G401 (cell line): Measurements from ENCODE around the gene ZMYND10. TPM values are rescaled to one million over a fixed set of nuclear protein-coding genes. Genes with fewer than 3 reads are reported as not detected.

ENCODE experiments used
- DNase-seq: peaks from one replicate; pipeline ENCODE4 v3.0.0-alpha.2; 2015; ENCODE audit warnings: low spot score
- in situ Hi-C: cut with HindIII; loops from 2 replicates; pipeline ENCODE4 v1.10.0; 2016; ENCODE audit warnings: low sequenced_read_pairs, mixed read lengths
- total RNA-seq: library from RNA; depleted of rRNA; stranded (reverse); fragments of >200 nt; shearing (Covaris generic); gene quantifications from 2 replicates; pipeline ENCODE4 v1.2.3, GENCODE V29; 2014; rRNA removed

The ZMYND10 gene
- total RNA-seq, 1 experiment from 2014 or later: not detected

DNA sequence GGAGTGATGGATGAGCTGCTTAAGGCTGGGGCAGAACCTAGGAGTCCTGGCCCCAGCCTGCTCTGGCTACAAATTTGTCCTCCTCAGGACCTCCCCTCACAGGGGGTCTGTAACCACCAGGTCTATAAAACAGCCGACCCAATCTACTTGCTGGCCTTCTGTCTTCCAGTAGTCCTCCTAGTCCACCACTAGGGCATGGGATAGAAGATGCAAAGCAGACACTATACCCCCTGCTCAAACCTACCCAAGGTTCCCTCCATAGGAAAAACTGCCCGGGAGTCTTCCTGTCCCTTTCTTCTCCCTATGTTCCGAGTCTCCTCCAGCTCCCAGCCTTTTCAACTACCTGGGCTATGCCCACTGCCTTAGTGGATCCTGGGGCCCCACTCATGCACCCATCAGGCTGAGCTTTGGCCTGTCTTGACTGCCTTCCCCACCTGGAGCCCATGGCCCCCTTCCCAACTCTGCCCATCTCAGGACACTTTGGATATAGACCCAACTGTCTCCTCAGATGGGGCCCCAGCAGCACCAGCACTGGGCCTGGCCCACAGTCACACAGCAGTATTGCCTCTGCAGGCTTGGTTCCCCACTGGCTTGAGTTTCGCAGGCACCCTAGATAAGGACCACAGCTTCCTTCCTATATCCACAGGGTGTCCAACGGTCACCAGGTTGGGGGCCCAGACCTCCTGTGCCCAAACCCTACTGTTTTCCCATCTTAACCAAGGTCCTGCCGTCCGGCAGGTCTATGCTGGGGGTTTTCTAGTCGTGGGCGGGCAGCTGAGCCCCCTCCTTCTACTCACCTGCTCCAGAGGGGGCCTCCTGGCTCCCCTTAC is 47.4 kb downstream of the ZMYND10 start:
- DNase-seq: peak; percentile 26
- in situ Hi-C loops: no loop called here

DNA sequence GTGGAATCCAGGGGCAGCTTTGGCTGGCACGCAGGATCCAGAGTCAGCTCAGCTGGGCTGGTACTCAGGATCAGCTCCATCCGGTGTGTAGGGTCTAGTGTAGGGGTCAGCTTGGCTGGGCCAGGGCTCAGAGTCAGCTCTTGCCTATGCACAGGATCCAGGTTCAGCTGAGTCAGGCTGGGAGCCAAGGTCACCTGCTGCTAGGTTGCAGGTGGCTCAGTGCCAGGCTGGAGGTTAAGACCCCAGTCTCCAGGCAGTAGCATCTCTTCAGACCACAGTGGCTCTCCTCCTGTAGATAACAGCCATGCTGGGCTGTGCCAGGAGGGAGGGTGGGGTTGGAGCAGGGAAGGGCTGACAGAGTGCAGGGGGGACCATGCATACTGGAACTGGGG is 48.2 kb downstream of the ZMYND10 start:
- DNase-seq: no peak
- in situ Hi-C loops: no loop called here

DNA sequence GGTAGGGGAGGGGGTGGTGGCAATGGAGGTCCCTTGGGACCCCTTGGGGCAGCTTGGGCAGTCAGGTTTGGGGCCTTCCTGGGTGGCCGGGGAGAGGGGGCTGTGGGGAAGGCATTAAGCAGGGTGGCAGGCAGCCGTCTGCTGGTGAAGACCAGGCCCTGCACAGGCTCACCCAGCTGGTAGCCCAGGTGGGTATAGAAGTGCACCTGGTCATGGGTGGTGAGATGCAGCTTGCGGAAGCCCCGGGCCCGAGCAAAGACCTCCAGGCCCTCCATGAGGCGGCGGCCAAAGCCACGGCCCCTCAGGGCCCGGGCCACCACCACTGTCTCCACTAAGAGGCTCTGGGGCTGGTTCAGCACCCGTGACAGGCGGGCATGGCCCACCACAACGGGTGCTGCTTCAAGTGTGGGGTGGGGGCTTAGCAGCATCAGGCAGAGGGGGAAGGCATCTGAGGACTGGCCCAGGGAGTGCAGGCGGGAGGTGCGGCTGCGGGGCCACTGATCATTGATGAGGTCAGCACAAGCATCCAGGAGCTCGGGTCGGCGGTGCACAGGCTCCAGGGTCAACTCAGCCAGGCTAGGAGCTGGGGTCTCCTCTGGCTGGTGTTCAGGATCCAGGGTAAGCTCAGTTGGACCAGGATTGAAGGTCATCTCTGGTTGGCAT is 48.7 kb downstream of the ZMYND10 start:
- in situ Hi-C loops: no loop called here
- DNase-seq: no peak

DNA sequence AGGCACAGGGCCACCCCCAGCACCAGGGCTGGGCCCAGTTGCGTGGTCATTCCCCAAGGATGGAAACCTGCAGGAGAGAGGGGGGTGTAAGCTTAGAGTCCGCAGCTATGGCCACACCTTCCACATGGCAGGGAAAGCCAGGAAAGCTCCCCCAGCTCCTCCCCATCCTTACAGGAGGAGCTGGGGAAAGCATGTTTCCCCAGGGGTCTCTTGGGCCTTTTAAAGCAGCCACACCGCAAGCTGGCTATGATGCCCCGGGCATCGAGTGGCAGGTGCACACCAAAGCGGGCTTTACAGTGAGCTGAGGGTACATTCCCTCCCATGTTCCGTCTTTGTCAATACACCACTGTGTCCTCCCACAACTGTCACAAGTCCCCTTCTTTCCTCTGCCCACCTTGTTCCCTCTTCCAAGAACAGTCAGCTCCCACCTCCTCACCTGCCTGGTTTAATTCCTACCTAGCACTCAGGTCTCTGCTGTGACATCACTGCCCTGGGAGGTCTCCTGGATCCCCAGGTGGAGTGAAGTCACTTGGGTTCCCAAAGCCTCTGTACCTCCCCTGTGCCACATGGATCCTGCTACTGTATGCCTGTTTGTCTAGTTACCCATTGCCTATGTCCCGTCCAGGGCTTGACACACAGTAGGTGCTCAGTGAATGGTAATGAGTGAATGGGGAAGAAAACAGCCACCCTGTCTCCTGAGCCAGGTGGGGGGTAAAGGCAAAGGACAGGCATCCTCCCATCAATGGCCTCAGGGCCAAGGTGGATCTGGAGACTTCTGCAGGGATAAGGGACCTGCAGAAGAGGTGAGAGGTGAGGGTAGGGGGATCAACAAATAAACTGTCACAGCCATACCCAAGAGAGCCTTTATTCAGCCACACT is 49.7 kb downstream of the ZMYND10 start:
- in situ Hi-C loops: no loop called here
- no peak for DNase-seq

DNA sequence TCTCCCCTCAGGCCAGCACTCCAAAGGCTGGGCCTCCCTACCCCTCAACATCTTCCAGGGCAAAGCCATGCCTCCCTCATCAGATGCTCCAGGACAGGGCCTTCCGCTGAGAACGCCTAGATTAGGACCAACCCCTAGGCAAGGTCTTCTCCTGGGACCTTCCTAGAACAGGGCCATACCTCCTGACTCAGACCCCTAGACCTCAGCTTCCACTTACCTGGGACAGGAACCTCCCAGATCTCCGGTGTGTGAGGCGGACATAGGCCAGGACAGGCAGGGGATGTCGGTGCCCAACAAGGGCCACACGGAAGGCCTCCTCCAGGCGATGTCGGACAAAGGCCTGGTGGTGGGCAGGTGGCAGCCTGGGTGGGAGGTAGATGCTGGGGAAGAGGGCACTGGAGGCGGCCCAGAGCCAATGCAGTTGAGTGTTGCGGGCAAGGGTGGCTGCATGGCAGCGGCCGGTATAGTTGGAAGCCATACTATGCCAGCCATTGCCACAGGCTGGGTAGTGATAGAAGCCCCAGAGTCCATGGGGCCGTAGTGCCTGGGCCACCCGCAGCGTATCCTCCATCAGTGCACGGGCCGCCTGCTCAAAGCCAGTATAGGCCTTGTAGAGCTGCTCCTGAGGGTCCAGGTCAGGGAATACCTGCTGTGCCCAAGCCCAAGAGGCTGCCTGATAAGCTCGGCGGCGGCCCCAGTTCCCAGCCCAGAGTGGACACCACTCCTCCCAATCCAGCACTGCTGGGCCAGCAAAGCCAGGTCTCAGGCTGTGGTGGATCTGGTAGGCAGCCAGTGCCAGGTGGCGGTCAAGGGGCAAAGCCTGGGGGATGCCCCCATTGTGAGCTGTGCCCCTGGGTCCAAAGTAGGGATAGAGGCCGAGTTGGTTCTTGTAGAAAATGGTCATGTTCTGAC is 50.8 kb downstream of the ZMYND10 start:
- in situ Hi-C loops: no loop called here

DNA sequence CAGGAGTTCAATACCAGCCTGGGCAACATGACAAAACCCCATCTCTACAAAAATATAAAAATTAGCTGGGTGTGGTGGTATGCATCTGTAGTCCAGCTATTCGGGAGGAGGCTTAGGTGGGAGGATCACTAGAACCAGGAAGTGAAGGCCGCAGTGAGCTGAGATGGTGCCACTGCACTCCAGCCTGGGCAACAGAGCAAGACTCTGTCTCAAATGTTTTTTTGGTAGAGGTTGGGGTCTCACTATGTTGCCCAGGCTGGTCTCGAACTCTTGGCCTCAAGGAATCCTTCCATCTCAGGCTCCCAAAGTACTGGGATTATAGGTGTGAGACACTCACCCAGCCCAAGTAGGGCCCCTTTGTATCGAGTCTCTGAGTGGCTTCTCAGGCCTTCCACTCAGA is 51.4 kb downstream of the ZMYND10 start:
- no peak for DNase-seq
- in situ Hi-C loops: no loop called here

More for the DNA sequence above, 50.8 kb downstream of the ZMYND10 start:
- DNase-seq: no peak

DNA sequence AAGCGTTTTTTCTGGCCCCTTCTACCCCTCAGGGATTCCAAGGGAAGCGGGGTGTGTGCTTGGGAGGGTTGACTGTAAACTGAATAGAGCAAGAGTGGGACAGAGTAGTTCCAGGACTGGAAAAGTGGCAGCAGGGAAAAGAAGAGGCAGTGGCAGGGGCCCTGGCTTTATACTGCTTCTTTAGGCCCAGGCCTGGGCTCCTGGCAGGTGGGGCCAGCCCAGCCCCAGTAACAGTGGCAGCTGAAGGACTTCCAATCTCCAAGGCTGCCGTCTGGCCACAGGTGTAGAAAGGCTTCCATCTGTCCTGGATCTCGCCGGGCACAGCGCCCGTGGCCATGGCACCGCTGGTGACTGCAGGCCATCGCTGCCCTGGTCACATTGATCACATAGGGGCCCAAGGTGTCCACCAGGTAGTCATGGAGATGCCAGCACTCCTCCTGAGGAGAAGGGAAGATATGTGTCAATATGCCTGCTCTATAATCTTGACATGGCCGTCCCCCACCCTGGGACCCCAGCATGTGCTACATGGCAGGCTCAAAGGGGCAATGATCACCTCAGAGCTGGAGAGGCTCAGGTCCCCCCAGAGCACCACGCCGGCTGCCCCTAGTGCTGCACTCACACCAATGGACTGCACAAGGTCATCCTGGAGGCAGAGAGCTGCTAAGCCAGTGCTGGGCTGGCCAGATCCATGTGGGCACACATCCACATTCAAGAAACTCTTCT is 52.3 kb downstream of the ZMYND10 start:
- in situ Hi-C loops: no loop called here
- DNase-seq: no peak

DNA sequence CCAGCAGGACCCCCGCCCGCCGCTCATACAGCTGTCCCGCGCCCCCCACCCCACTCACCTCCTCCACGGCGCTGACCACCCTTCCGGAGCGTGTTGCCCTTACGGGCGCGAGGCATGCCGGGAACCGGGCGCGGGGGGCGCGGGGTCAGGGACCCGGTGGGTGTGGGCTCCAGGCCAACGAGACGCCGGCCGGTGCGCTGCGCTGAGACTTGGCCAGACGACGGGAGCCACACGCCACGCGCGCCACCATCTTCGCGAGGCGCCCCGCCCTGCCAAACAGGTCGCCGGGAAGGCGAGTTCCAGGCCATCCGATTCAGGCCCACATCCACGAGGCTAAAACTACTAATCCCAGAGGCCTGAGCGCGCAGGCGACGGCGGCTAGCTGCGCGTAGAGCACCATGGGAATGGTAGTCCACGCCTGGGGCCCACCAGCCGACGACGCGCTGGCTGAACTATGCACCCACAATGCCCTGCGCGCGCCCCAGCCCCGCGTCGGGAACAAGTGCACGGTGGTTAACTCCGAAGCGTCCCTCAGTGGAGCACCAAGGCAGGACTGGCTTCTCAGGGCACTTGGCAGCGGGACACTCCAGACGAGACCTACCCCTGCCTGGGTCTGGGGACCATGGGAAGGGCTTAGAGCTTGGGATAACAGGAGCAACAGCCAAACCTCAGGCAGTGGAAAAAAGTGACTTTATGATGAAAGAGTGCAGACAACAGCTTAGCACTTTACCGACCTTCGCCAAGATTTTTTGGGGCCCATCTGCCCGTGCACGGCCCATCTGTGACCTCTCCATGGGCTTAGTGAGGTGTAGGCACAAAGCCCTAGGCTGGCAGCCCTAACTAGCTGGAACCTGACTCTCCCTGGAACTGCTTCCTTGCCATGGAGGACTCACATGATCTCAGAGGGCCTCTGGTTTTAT is 53.1 kb downstream of the ZMYND10 start, which contains the start of gene IFRD2:
Gene IFRD2, minus strand, starts transcription at position 271 of the 920 bp plus-strand sequence. Its CDS starts 155 bp downstream, at position 116.
- in situ Hi-C loops: no loop called here
- DNase-seq: peak; percentile 98

Other genes starting within 250 kb of the ZMYND10 start
- 46.9 and 55.8 TPM in 2 replicates for gene SEMA3F, start 190.4 kb downstream of the ZMYND10 start, total RNA-seq
- gene GNAT1, start 154.1 kb downstream of the ZMYND10 start, total RNA-seq: not detected in 2 replicates
- 1.1 and 3.0 TPM in 2 replicates for gene SLC38A3, start 140.5 kb downstream of the ZMYND10 start, total RNA-seq
- 67.4 and 104 TPM in 2 replicates for gene GNAI2, start 109.5 kb downstream of the ZMYND10 start, total RNA-seq
- 68.1 and 81.8 TPM in 2 replicates for gene SEMA3B, start 76.6 kb downstream of the ZMYND10 start, total RNA-seq
- gene LSMEM2, start 66.6 kb downstream of the ZMYND10 start, total RNA-seq: 1.6 TPM in 1 of 2 replicates, not detected in the other
- gene IFRD2, start 53.3 kb downstream of the ZMYND10 start, total RNA-seq: 88.7 and 97.4 TPM in 2 replicates
- 7.9 and 10.0 TPM in 2 replicates for gene HYAL3, start 46.3 kb downstream of the ZMYND10 start, total RNA-seq
- 3.4 and 16.0 TPM in 2 replicates for gene NAA80, start 46.3 kb downstream of the ZMYND10 start, total RNA-seq
- 15.8 and 18.4 TPM in 2 replicates for gene HYAL1, start 42.2 kb downstream of the ZMYND10 start, total RNA-seq
- 91.0 and 99.0 TPM in 2 replicates for gene HYAL2, start 23.0 kb downstream of the ZMYND10 start, total RNA-seq
- 45.0 and 45.4 TPM in 2 replicates for gene TUSC2, start 17.5 kb downstream of the ZMYND10 start, total RNA-seq
- 23.2 and 31.8 TPM in 2 replicates for gene RASSF1, start 4.9 kb downstream of the ZMYND10 start, total RNA-seq
- gene NPRL2, start 5.0 kb upstream of the ZMYND10 start, total RNA-seq: 26.7 and 27.3 TPM in 2 replicates
- gene CYB561D2, start 5.1 kb upstream of the ZMYND10 start, total RNA-seq: 18.3 and 31.4 TPM in 2 replicates
- gene TMEM115, start 13.8 kb upstream of the ZMYND10 start, total RNA-seq: 35.4 and 43.1 TPM in 2 replicates
- gene CACNA2D2, start 157.9 kb upstream of the ZMYND10 start, total RNA-seq: 1.9 and 2.0 TPM in 2 replicates
- 10.8 and 15.4 TPM in 2 replicates for gene C3orf18, start 222.0 kb upstream of the ZMYND10 start, total RNA-seq
- 3.4 and 9.5 TPM in 2 replicates for gene HEMK1, start 223.8 kb upstream of the ZMYND10 start, total RNA-seq